Ishikawa (cell line): Measurements from ENCODE around the gene CREB3L2.

ENCODE experiments used
- RAD21 ChIP-seq: IDR thresholded peaks from 2 replicates; pipeline ENCODE4 v1.6.1; 2012; ENCODE audit warnings: low read depth
- TEAD4 ChIP-seq: IDR thresholded peaks from 2 replicates; pipeline ENCODE4 v1.6.1; 2012

DNA sequence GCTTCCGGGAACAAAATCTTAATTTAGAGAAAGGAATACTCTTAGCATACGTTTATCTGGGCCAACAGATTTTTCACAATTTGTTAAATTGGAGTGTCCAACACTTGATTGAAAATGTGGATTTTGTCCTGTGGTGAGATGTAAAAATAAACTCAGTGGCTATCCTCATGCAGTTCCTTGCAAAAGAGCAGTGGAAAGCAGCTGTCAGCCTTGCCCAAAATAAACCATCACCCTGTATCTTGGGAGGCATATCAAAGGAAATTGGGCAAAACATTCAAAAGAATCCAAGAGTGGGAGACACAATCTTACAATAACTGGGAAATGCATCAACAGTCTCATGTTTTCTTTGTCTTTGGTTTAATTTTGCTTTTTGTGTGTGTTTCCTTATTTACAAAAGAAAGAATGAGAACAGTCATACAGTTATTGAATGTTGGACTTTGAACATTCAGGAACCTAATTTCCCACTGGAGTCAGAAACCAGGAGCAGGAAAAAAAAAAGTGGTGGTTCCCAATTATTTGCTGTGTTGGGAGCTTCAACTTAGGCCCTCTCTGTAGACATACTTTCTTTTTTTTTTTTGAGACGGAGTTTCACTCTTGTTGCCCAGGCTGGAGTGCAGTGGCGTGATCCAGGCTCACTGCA lies 110.8 kb downstream of the CREB3L2 start:
- no peak for TF ChIP-seq RAD21
- no peak for TF ChIP-seq TEAD4
